Measurements from ENCODE around the gene GRIK1. TPM values are rescaled to one million over a fixed set of nuclear protein-coding genes. Genes with fewer than 3 reads are reported as not detected.

The GRIK1 gene
- total RNA-seq, 2 donors from 2014 or later = 0.36 TPM; not detected in 1

- intact Hi-C loops (cut with DNase I) = no loop called here
Measured at GRCh38 chr21:29624776-29625175, 315.0 kb downstream of the GRIK1 start.

DNA sequence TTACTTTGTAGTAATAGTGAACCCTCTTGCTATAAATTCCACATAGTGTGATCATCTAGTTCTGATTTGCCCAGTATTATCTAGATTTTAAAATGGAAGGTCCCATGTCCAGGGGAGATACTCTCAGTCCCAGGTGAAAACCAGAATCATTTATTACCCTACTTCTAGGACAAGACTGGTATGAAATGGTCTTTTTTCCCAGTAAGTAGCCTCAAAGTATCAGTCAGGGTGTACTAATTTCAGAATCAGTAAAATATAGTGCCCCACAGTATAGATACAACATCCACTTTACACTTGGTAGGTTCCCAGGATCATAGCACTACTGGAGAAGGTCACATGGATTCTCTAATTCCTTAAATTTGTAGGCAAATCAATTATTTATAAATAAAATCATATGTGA is 318.3 kb downstream of the GRIK1 start:
- Histone ChIP-seq H3K9me3 (no peaks in the 10 kb centered on the region), H3K27me3 (replicated peaks; ENCODE audit: insufficient read depth) (no peaks in the 10 kb centered on the region), H3K27ac (no peak overlapping the region), H3K4me1 (replicated peaks) (no peaks in the 10 kb centered on the region), H3K36me3 (no peaks in the 10 kb centered on the region), H3K4me3 (no peak overlapping the region)
- DNase-seq (ENCODE audit: low spot score) = no peak
- intact Hi-C loops (cut with DNase I) = no loop called here
- no peak for TF ChIP-seq POLR2A (IDR thresholded peaks at IDR 0.05)
- TF ChIP-seq, protein P1, sequence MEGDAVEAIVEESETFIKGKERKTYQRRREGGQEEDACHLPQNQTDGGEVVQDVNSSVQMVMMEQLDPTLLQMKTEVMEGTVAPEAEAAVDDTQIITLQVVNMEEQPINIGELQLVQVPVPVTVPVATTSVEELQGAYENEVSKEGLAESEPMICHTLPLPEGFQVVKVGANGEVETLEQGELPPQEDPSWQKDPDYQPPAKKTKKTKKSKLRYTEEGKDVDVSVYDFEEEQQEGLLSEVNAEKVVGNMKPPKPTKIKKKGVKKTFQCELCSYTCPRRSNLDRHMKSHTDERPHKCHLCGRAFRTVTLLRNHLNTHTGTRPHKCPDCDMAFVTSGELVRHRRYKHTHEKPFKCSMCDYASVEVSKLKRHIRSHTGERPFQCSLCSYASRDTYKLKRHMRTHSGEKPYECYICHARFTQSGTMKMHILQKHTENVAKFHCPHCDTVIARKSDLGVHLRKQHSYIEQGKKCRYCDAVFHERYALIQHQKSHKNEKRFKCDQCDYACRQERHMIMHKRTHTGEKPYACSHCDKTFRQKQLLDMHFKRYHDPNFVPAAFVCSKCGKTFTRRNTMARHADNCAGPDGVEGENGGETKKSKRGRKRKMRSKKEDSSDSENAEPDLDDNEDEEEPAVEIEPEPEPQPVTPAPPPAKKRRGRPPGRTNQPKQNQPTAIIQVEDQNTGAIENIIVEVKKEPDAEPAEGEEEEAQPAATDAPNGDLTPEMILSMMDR (IDR thresholded peaks at IDR 0.05) = no peak
- no peak for TF ChIP-seq POLR2AphosphoS5 (IDR thresholded peaks at IDR 0.05)

More at GRCh38 chr21:29624776-29625175, 315.0 kb downstream of the GRIK1 start:
- WGBS = 91% methylated on average over 6 of the region's 6 CpGs
- DNase-seq (ENCODE audit: low spot score) = no peak
- Histone ChIP-seq H3K27me3 (replicated peaks; ENCODE audit: insufficient read depth) (no peaks in the 10 kb centered on the region), H3K4me1 (replicated peaks) (no peaks in the 10 kb centered on the region), H3K4me3 (no peak overlapping the region), H3K9me3 (no peaks in the 10 kb centered on the region), H3K27ac (no peak overlapping the region), H3K36me3 (no peaks in the 10 kb centered on the region)
- TF ChIP-seq, protein P1 (IDR thresholded peaks at IDR 0.05) = no peak
- TF ChIP-seq POLR2AphosphoS5 (IDR thresholded peaks at IDR 0.05) (no peak), POLR2A (IDR thresholded peaks at IDR 0.05) (no peak)

DNA sequence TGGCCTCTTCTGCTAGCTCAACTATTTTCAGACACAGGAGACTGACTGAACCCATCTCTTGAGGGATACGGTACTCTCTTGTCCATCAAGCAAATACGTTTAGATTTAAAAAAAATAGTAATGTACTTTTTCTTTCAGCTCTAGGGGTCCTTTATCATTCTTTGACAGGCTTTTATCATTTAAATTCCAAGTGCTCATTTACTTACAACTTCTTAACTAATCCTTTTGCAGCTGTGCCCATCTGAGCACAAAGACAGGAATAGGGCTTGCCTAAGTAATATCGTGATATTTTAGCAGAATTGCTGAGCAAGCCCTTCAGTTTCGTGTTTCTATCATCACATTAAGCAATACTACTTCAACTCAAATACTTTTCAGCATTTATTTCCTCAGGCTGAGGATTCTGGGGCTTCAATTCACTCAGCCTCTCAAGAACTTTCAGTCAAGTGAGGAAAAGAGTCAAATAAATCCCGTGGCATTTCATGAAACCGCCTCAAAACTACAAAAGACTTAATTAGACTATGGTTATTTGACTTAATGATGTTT is 323.5 kb downstream of the GRIK1 start:
- DNase-seq (ENCODE audit: low spot score) = no peak
- no peak for TF ChIP-seq POLR2AphosphoS5 (IDR thresholded peaks at IDR 0.05)
- TF ChIP-seq POLR2A (IDR thresholded peaks at IDR 0.05) = no peak
- TF ChIP-seq, protein P1 (IDR thresholded peaks at IDR 0.05) = no peak
- 76% methylated on average over 6 of the region's 6 CpGs for WGBS
- no peak overlapping the region for H3K4me3 ChIP-seq
- H3K9me3 ChIP-seq = no peaks in the 10 kb centered on the region
- H3K27me3 ChIP-seq (replicated peaks; ENCODE audit: insufficient read depth) = no peaks in the 10 kb centered on the region
- intact Hi-C loops (cut with DNase I) = no loop called here
- H3K27ac ChIP-seq = no peak overlapping the region
- no peaks in the 10 kb centered on the region for H3K4me1 ChIP-seq (replicated peaks)
- H3K36me3 ChIP-seq = no peaks in the 10 kb centered on the region

DNA sequence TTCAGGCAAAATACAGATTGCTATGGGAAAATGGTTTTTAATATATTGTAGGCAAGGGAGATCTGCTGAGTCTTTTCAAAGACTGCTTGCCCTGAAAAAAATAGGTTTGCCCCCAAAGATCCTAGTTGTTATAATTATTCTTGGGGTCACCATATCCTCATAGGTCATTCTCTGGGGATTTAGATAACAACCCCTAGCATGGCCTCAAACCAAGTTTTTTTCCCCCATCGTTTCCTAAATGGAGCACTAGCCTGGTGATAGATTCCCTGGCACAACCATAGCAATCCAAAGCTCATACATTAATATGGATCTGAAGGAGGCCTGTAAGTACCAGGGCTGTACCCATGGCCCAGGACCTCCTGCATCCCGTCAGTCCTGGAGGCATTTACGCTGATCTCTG is 325.9 kb downstream of the GRIK1 start:
- DNase-seq (ENCODE audit: low spot score) = no peak
- Histone ChIP-seq H3K36me3 (no peaks in the 10 kb centered on the region), H3K27me3 (replicated peaks; ENCODE audit: insufficient read depth) (no peaks in the 10 kb centered on the region), H3K9me3 (no peaks in the 10 kb centered on the region), H3K4me3 (no peak overlapping the region), H3K27ac (no peak overlapping the region), H3K4me1 (replicated peaks) (no peaks in the 10 kb centered on the region)
- TF ChIP-seq, protein P1 (IDR thresholded peaks at IDR 0.05) = no peak
- TF ChIP-seq POLR2A (IDR thresholded peaks at IDR 0.05) (no peak), POLR2AphosphoS5 (IDR thresholded peaks at IDR 0.05) (no peak)
- intact Hi-C loops (cut with DNase I) = no loop called here
- 74% methylated on average over 3 of the region's 3 CpGs for WGBS

GRCh38 chr21:29613021-29613420 is 326.8 kb downstream of the GRIK1 start:
- no peaks in the 10 kb centered on the region for H3K9me3 ChIP-seq
- no peaks in the 10 kb centered on the region for H3K27me3 ChIP-seq (replicated peaks; ENCODE audit: insufficient read depth)
- no peaks in the 10 kb centered on the region for H3K4me1 ChIP-seq (replicated peaks)
- TF ChIP-seq, protein P1 (IDR thresholded peaks at IDR 0.05) = no peak
- TF ChIP-seq POLR2AphosphoS5 (IDR thresholded peaks at IDR 0.05) (no peak), POLR2A (IDR thresholded peaks at IDR 0.05) (no peak)
- no peak overlapping the region for H3K27ac ChIP-seq
- H3K4me3 ChIP-seq = no peak overlapping the region
- no peak for DNase-seq (ENCODE audit: low spot score)
- intact Hi-C loops (cut with DNase I) = no loop called here
- WGBS = 52% methylated on average over 3 of the region's 3 CpGs
- no peaks in the 10 kb centered on the region for H3K36me3 ChIP-seq

Measured in prostate gland (tissue), 2 donors.